B cell (primary cell): Measurements from ENCODE around the gene ESYT3. TPM values are rescaled to one million over a fixed set of nuclear protein-coding genes. Genes with fewer than 3 reads are reported as not detected.
"Not testable (repeated sequence)": the region's sequence is repeated elsewhere in the genome, so short reads cannot be mapped to it uniquely, and the experiment has no call there.

Experiments
- ATAC-seq: fragments of 200-7000 bp; cut with Tn5 transposase; one replicate; pipeline ENCODE4 v1.10.0; 2021; ENCODE audit warnings: low read depth, mild to moderate bottlenecking, moderate number of reproducible peaks, moderate library complexity
- CTCF ChIA-PET: fragments of 350-600 bp; sonication (Branson Sonifier 250); formaldehyde crosslinking; loops from one replicate; lab custom pipeline; 2021; ENCODE audit warnings: antibody characterized with exemption, inconsistent platforms; lab: Charles Lee
- POLR2A ChIA-PET: fragments of 350-600 bp; sonication (Branson Sonifier 250); formaldehyde crosslinking; loops from one replicate; lab custom pipeline; 2021; ENCODE audit warnings: antibody characterized with exemption; lab: Charles Lee
- DNase-seq: peaks from one replicate; pipeline ENCODE4 v3.0.0; 2013
- H2AFZ ChIP-seq: 2 replicates; pipeline ENCODE4 v1.6.1; 2012; ENCODE audit warnings: mild to moderate bottlenecking, low read depth, low read length; ENCODE audit not compliant: insufficient read depth, poor library complexity, severe bottlenecking
- H3K27ac ChIP-seq, 2 donors: 1 replicate in 1 of 2; 2 replicates in 1 of 2; pipeline ENCODE4 v1.5.1; 2012 to 2013; ENCODE audit warnings: low read length in 2 of 2, mild to moderate bottlenecking in 2 of 2, moderate library complexity in 1 of 2
- H3K27me3 ChIP-seq, 4 experiments: fragments of 200-600 bp in 1 of 4; sonication (generic) in 1 of 4; replicated peaks in 1 of 4; 1 replicate in 2 of 4; 2 replicates in 2 of 4; pipeline versions ENCODE4 v1.6.1 to v1.7.0; 2013 to 2016; ENCODE audit warnings: low read length in 3 of 4, mild to moderate bottlenecking in 2 of 4, mixed read lengths in 1 of 4, moderate library complexity in 1 of 4; ENCODE audit not compliant: insufficient read depth in 4 of 4, control insufficient read depth in 3 of 4; ENCODE audit errors: control extremely low read depth in 1 of 4
- H3K36me3 ChIP-seq, 2 experiments: replicated peaks in 1 of 2; 1 replicate in 1 of 2; 2 replicates in 1 of 2; pipeline versions ENCODE4 v1.6.1 to v1.7.1; 2013; ENCODE audit warnings: low read length in 1 of 2; ENCODE audit not compliant: insufficient read depth in 2 of 2, control insufficient read depth in 1 of 2; ENCODE audit errors: control extremely low read depth in 1 of 2, extremely low read depth in 1 of 2
- H3K4me1 ChIP-seq, 2 donors: fragments of 200-600 bp in 1 of 2; sonication (generic) in 1 of 2; 1 replicate in 1 of 2; 2 replicates in 1 of 2; pipeline versions ENCODE4 v1.5.1 to v1.6.1; 2013 to 2017; ENCODE audit warnings: low read length in 2 of 2; ENCODE audit not compliant: control insufficient read depth in 2 of 2, insufficient read depth in 2 of 2
- H3K4me2 ChIP-seq: replicated peaks from 2 replicates; pipeline ENCODE3; 2012; ENCODE audit warnings: mild to moderate bottlenecking, low read depth, low read length; ENCODE audit not compliant: poor library complexity, severe bottlenecking
- H3K4me3 ChIP-seq, 5 experiments: fragments of 200-600 bp in 1 of 5; sonication (generic) in 1 of 5; 1 replicate in 3 of 5; 2 replicates in 2 of 5; pipeline versions ENCODE4 v1.5.1 to v1.7.0; 2011 to 2016; ENCODE audit warnings: low read length in 4 of 5, mild to moderate bottlenecking in 4 of 5, low read depth in 2 of 5, control low read depth in 1 of 5, moderate library complexity in 1 of 5; ENCODE audit not compliant: insufficient read depth in 1 of 5; ENCODE audit errors: control extremely low read depth in 1 of 5, extremely low read depth in 1 of 5
- H3K79me2 ChIP-seq: fragments of 200-600 bp; sonication (generic); one replicate; pipeline ENCODE4 v1.6.0; 2016; ENCODE audit warnings: low read length; ENCODE audit not compliant: control insufficient read depth, insufficient read depth
- H3K9ac ChIP-seq: fragments of 200-600 bp; sonication (generic); 2 replicates; pipeline ENCODE4 v1.6.1; 2017; ENCODE audit warnings: mild to moderate bottlenecking, low read length, moderate library complexity
- H3K9me3 ChIP-seq, 3 donors: one replicate each; pipeline versions ENCODE4 v1.6.1 to v1.7.1; 2013; ENCODE audit warnings: low read length in 2 of 3; ENCODE audit not compliant: control insufficient read depth in 2 of 3, insufficient read depth in 1 of 3; ENCODE audit errors: control extremely low read depth in 1 of 3
- H4K20me1 ChIP-seq: 2 replicates; pipeline ENCODE4 v1.6.0; 2012; ENCODE audit warnings: mild to moderate bottlenecking, low read length; ENCODE audit not compliant: insufficient read depth, control insufficient read depth, poor library complexity, severe bottlenecking
- H3K27ac Mint-ChIP-seq: one replicate; pipeline ENCODE4 v1.8.0; 2021; ENCODE audit warnings: mixed read lengths
- H3K27me3 Mint-ChIP-seq: one replicate; pipeline ENCODE4 v1.8.0; 2021; ENCODE audit warnings: mixed read lengths
- H3K4me1 Mint-ChIP-seq: one replicate; pipeline ENCODE4 v1.8.0; 2021; ENCODE audit warnings: mixed read lengths
- H3K4me3 Mint-ChIP-seq: one replicate; pipeline ENCODE4 v1.8.0; 2021; ENCODE audit warnings: mixed read lengths
- H3K9me3 Mint-ChIP-seq: one replicate; pipeline ENCODE4 v1.8.0; 2022; ENCODE audit warnings: mixed read lengths; ENCODE audit not compliant: insufficient read depth
- CTCF ChIP-seq: fragments of 200-600 bp; IDR thresholded peaks from one replicate; pipeline ENCODE4 v1.8.0; 2022; ENCODE audit warnings: antibody characterized with exemption, mild to moderate bottlenecking
- EZH2 ChIP-seq: IDR thresholded peaks from 2 replicates; pipeline ENCODE4 v1.6.1; 2012; ENCODE audit warnings: borderline replicate concordance, low read depth, mild to moderate bottlenecking, moderate library complexity, low read length; ENCODE audit not compliant: insufficient read depth, poor library complexity, severe bottlenecking
- WGBS: methylation state at CpG from one replicate; pipeline ENCODE4 v1.1.5; 2013; ENCODE audit warnings: missing lambda C conversion rate; ENCODE audit not compliant: insufficient coverage; 5-methylcytosine and 5-hydroxymethylcytosine counted together
- intact Hi-C: fragments of 100-400 bp; cut with micrococcal nuclease; formaldehyde crosslinking; loops from one replicate; pipeline ENCODE4 v1.10.0; 2022
- polyA plus RNA-seq: library from polyadenylated mRNA; depleted of rRNA; stranded (reverse); fragments of >200 nt; gene quantifications from 2 replicates; pipeline ENCODE4 v1.2.3, GENCODE V29; 2012
- total RNA-seq, 2 donors: library from RNA; stranded (reverse); fragments of 120-200 nt in 1 of 2; gene quantifications; 1 replicate in 1 of 2; 2 replicates in 1 of 2; pipeline versions ENCODE4 v1.2.3 to v1.2.4, GENCODE V29; 2013 to 2022

Gene ESYT3
- total and polyA plus RNA-seq, 2 donors (not counting 1 experiment from before 2014, with no cell fraction given) = not detected

- Histone ChIP-seq H2AFZ (no peak overlapping the region), H3K27me3 (peaks cover 0 to 2% (median 0%) of the 10 kb centered on the region in 4 experiments), H3K4me3 (no peak overlapping the region), H3K79me2 (no peaks in the 10 kb centered on the region), H3K4me2 (no peak overlapping the region), H3K36me3 (no peaks in the 10 kb centered on the region), H4K20me1 (no peaks in the 10 kb centered on the region), H3K9me3 (no peaks in the 10 kb centered on the region), H3K9ac (no peak overlapping the region), H3K27ac (no peak overlapping the region), H3K4me1 (no peaks in the 10 kb centered on the region)
- intact Hi-C loops = no loop called here
- Mint-ChIP-seq H3K27ac (no peak overlapping the region), H3K4me3 (no peak overlapping the region), H3K27me3 (peaks cover 30% of the 10 kb centered on the region), H3K9me3 (no peaks in the 10 kb centered on the region), H3K4me1 (no peaks in the 10 kb centered on the region)
- TF ChIP-seq CTCF (no peak), EZH2 (no peak)
- WGBS = 70% methylated on average over 2 of the region's 2 CpGs
- DNase-seq (no peak), ATAC-seq (no peak)
- POLR2A ChIA-PET = no interaction called here
- CTCF ChIA-PET = interaction anchor here (1.4 kb wide), 1 partner anchor 10 kb away, joined by 3 read pairs; no protein-coding TSS in a partner anchor
Measured at GRCh38 chr3:138424323-138424722, 10.1 kb upstream of the ESYT3 start.

- Histone ChIP-seq H3K4me3 (no peak overlapping the region), H3K27me3 (peaks cover 0 to 2% (median 0%) of the 10 kb centered on the region in 4 experiments), H3K36me3 (no peaks in the 10 kb centered on the region), H3K9me3 (no peaks in the 10 kb centered on the region), H3K4me2 (no peak overlapping the region), H4K20me1 (no peaks in the 10 kb centered on the region), H3K9ac (no peak overlapping the region), H3K4me1 (no peaks in the 10 kb centered on the region), H3K27ac (no peak overlapping the region), H2AFZ (no peak overlapping the region), H3K79me2 (no peaks in the 10 kb centered on the region)
- CTCF ChIA-PET = interaction anchor here (1.2 kb wide), 1 partner anchor 9 kb away, joined by 3 read pairs; no protein-coding TSS in a partner anchor
- POLR2A ChIA-PET = no interaction called here
- Mint-ChIP-seq H3K27ac (no peak overlapping the region), H3K9me3 (no peaks in the 10 kb centered on the region), H3K4me1 (no peaks in the 10 kb centered on the region), H3K4me3 (no peak overlapping the region), H3K27me3 (peaks cover 25% of the 10 kb centered on the region)
- WGBS = 79% methylated on average over 2 of the region's 3 CpGs
- no peak for DNase-seq
- no peak for ATAC-seq
- intact Hi-C loops = no loop called here
- TF ChIP-seq EZH2 = no peak
- TF ChIP-seq CTCF = no peak
Measured at GRCh38 chr3:138426211-138426610, 8.2 kb upstream of the ESYT3 start.

GRCh38 chr3:138426754-138427153, 7.7 kb upstream of the ESYT3 start:
- peaks cover 25% of the 10 kb centered on the region for H3K27me3 Mint-ChIP-seq
- H3K79me2 ChIP-seq = not testable (repeated sequence)

More at GRCh38 chr3:138426754-138427153, 7.7 kb upstream of the ESYT3 start:
- DNase-seq, H3K27ac Mint-ChIP-seq, H3K36me3 ChIP-seq, POLR2A ChIA-PET, intact Hi-C loops, H3K9me3 ChIP-seq, H4K20me1 ChIP-seq, H3K9ac ChIP-seq, ATAC-seq, H3K4me3 ChIP-seq, H3K9me3 Mint-ChIP-seq, H3K4me2 ChIP-seq, H3K27ac ChIP-seq, H3K27me3 ChIP-seq, H2AFZ ChIP-seq, H3K4me3 Mint-ChIP-seq, H3K4me1 Mint-ChIP-seq, CTCF ChIA-PET, H3K4me1 ChIP-seq: not testable (repeated sequence)
- WGBS = 82% methylated on average over 1 of the region's 4 CpGs
